HG03196 (cell line): ENCODE results near the gene IFNB1.
A peak's percentile ranks its signal among the peaks of the same experiment; 100 is the strongest.

Experiments used
- ATAC-seq: cut with Tn5 transposase; IDR thresholded peaks from one replicate; pipeline ENCODE4 v1.9.1; 2021; ENCODE audit not compliant: unreplicated experiment

IFNB1 gene

GRCh38 chr9:21077781-21078180 is at the start of gene IFNB1:
TSS of gene IFNB1 (minus strand) at chr9:21077942. CDS start at chr9:21077869, 73 bp downstream.
- ATAC-seq: no peak

GRCh38 chr9:21121595-21122251 is 44.0 kb upstream of the IFNB1 start:
- ATAC-seq: no peak

GRCh38 chr9:21121079-21121478 is 43.3 kb upstream of the IFNB1 start:
- ATAC-seq: peak; percentile 49

GRCh38 chr9:21119093-21119770 is 41.5 kb upstream of the IFNB1 start:
- ATAC-seq: peak; percentile 46

- no peak for ATAC-seq
Measured at GRCh38 chr9:21114311-21114710, 36.6 kb upstream of the IFNB1 start.

GRCh38 chr9:21110708-21111576 is 33.2 kb upstream of the IFNB1 start:
- peak; percentile 89 for ATAC-seq

GRCh38 chr9:21104787-21105186 is 27.0 kb upstream of the IFNB1 start:
- ATAC-seq: no peak

- no peak for ATAC-seq
Measured at GRCh38 chr9:21102305-21102704, 24.6 kb upstream of the IFNB1 start.

- ATAC-seq: no peak
Measured at GRCh38 chr9:21097817-21098216, 20.1 kb upstream of the IFNB1 start.

- ATAC-seq: no peak
Measured at GRCh38 chr9:21096901-21097255, 19.1 kb upstream of the IFNB1 start.

- peak; percentile 80 for ATAC-seq
Measured at GRCh38 chr9:21096172-21096900, 18.6 kb upstream of the IFNB1 start.

GRCh38 chr9:21095561-21095960 is 17.8 kb upstream of the IFNB1 start:
- ATAC-seq: no peak

GRCh38 chr9:21086538-21086937 is 8.8 kb upstream of the IFNB1 start:
- no peak for ATAC-seq

GRCh38 chr9:21085005-21085404 is 7.3 kb upstream of the IFNB1 start:
- no peak for ATAC-seq

GRCh38 chr9:21084242-21084850 is 6.6 kb upstream of the IFNB1 start:
- no peak for ATAC-seq

GRCh38 chr9:21082671-21083070 is 4.9 kb upstream of the IFNB1 start:
- no peak for ATAC-seq

GRCh38 chr9:21081999-21082398 is 4.3 kb upstream of the IFNB1 start:
- ATAC-seq: no peak

- ATAC-seq: no peak
Measured at GRCh38 chr9:21081451-21081850, 3.7 kb upstream of the IFNB1 start.

GRCh38 chr9:21080793-21081192 is 3.1 kb upstream of the IFNB1 start:
- no peak for ATAC-seq

- no peak for ATAC-seq
Measured at GRCh38 chr9:21078702-21079101, 960 bp upstream of the IFNB1 start.

- no peak for ATAC-seq
Measured at GRCh38 chr9:21075484-21075883, 2.3 kb downstream of the IFNB1 start.
